HepG2 (cell line): ENCODE results near the gene SPECC1L. TPM values are rescaled to one million over a fixed set of nuclear protein-coding genes. Genes with fewer than 3 reads are reported as not detected.

Source experiments
- CCAR2 ChIP-seq: fragments of 200-400 bp; formaldehyde crosslinking; optimal IDR thresholded peaks from 2 replicates; pipeline ENCODE3; 2018; ENCODE audit warnings: low read depth, mild to moderate bottlenecking, low read length, moderate library complexity
- FOSL2 ChIP-seq: sonication (generic); formaldehyde crosslinking; IDR thresholded peaks from 2 replicates; pipeline ENCODE4 v1.4.0; 2020; ENCODE audit warnings: missing genetic modification reagents
- HNF4A ChIP-seq: sonication (generic); formaldehyde crosslinking; IDR thresholded peaks from 2 replicates; pipeline ENCODE4 v1.4.0; 2020; ENCODE audit warnings: missing genetic modification reagents
- MAX ChIP-seq: IDR thresholded peaks from 2 replicates; pipeline ENCODE4 v1.6.1; 2012; ENCODE audit warnings: inconsistent platforms
- MTF2 ChIP-seq: sonication (generic); formaldehyde crosslinking; IDR thresholded peaks from 2 replicates; pipeline ENCODE4 v1.5.0; 2020; ENCODE audit warnings: missing genetic modification reagents, borderline replicate concordance
- TRIM22 ChIP-seq: fragments of 450-650 bp; IDR thresholded peaks from 2 replicates; pipeline ENCODE4 v1.6.1; 2017
- ZNF142 ChIP-seq: sonication (generic); formaldehyde crosslinking; IDR thresholded peaks from 2 replicates; pipeline ENCODE4 v1.4.0; 2020; ENCODE audit warnings: missing genetic modification reagents
- ZNF251 ChIP-seq: sonication (generic); formaldehyde crosslinking; IDR thresholded peaks from 2 replicates; pipeline ENCODE4 v1.9.0; 2021; ENCODE audit warnings: mild to moderate bottlenecking, missing genetic modification reagents
- ZNF414 ChIP-seq: sonication (generic); formaldehyde crosslinking; IDR thresholded peaks from 2 replicates; pipeline ENCODE4 v1.5.0; 2020; ENCODE audit warnings: missing genetic modification reagents
- polyA plus RNA-seq, 8 experiments: library from polyadenylated mRNA; depleted of rRNA in 3 of 8; stranded (reverse) in 7 of 8; unstranded in 1 of 8; fragments of >200 nt; fragmentation: Illumina TruSeq in 4 of 8; extraction: Trizol in 4 of 8; gene quantifications; 2 replicates each; pipeline versions ENCODE4 v1.2.1 to v1.2.3, GENCODE V29; 2011 to 2016; ENCODE audit warnings: low read depth in 4 of 8, missing spikeins in 1 of 8, mixed read lengths in 1 of 8; ENCODE audit not compliant: insufficient read depth in 1 of 8
- total RNA-seq, 5 experiments: library from RNA; depleted of rRNA; stranded (reverse); fragments of >200 nt; fragmentation: Illumina TruSeq; extraction: Trizol; gene quantifications; 2 replicates each; pipeline ENCODE4 v1.2.3, GENCODE V29; 2016; ENCODE audit warnings: low read depth in 1 of 5

The SPECC1L gene
- total and polyA plus RNA-seq, 2 of the 13 experiments (the other 11 are each of a cell fraction or from before 2014, with no cell fraction given): 14.1 to 30.3 TPM

- TF ChIP-seq TRIM22 (no peak), MAX (peak; percentile 84), MTF2 (no peak), ZNF251 (CRISPR knock-in tag) (no peak), ZNF142 (CRISPR knock-in tag) (peak; percentile 91), HNF4A (CRISPR knock-in tag) (no peak; the same call in 1 of the 2 replicates), ZNF414 (CRISPR knock-in tag) (peak; percentile 75; the same call in 1 of the 2 replicates), CCAR2 (no peak), FOSL2 (CRISPR knock-in tag) (no peak)
Measured at GRCh38 chr22:24270556-24271385, at the start of gene SPECC1L (continued).
